Measurements from ENCODE around the gene EDC3. TPM values are rescaled to one million over a fixed set of nuclear protein-coding genes. Genes with fewer than 3 reads are reported as not detected.

EDC3 gene
- total RNA-seq, 1 experiment from 2014 or later, result 62.0 TPM

DNA sequence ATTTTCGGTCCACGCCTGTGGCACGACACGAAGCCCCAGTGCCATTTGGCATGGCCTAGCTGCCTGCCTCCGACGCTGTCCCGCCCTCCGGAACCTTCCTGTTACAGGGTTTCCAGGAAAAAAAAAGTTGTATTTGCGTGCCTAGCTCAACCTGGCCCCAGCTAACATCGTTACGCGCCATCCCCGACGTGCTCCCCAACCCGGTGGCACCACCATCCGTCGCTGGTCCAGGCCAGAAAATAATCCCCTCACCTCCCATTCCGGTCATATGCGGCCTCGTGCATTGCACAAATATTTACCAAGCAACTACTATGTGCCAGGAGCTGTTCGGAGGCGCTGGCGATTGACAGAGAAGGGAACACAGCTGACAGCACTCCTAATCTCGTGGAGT, 30.9 kb upstream of the EDC3 start:
- H3K4me1 ChIP-seq, result peaks cover 47% of the 10 kb centered on the region
- H3K27me3 Mint-ChIP-seq (ENCODE audit: insufficient read depth, unreplicated experiment), result no peaks in the 10 kb centered on the region
- intact Hi-C loops (cut with micrococcal nuclease; ENCODE audit: unreplicated experiment), result loop anchor here (1.0 to 2.0 kb wide), 3 partner anchors 42 to 91 kb away; no protein-coding TSS in a partner anchor
- TF ChIP-seq, protein P1, sequence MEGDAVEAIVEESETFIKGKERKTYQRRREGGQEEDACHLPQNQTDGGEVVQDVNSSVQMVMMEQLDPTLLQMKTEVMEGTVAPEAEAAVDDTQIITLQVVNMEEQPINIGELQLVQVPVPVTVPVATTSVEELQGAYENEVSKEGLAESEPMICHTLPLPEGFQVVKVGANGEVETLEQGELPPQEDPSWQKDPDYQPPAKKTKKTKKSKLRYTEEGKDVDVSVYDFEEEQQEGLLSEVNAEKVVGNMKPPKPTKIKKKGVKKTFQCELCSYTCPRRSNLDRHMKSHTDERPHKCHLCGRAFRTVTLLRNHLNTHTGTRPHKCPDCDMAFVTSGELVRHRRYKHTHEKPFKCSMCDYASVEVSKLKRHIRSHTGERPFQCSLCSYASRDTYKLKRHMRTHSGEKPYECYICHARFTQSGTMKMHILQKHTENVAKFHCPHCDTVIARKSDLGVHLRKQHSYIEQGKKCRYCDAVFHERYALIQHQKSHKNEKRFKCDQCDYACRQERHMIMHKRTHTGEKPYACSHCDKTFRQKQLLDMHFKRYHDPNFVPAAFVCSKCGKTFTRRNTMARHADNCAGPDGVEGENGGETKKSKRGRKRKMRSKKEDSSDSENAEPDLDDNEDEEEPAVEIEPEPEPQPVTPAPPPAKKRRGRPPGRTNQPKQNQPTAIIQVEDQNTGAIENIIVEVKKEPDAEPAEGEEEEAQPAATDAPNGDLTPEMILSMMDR (IDR thresholded peaks at IDR 0.05; ENCODE audit: insufficient read depth in 1 of 2, low read depth in 1 of 2, low read length in 1 of 2, severe bottlenecking in 1 of 2, unreplicated experiment in 1 of 2), result no peak
- peaks cover 33% of the 10 kb centered on the region for H3K36me3 Mint-ChIP-seq (ENCODE audit: insufficient read depth, unreplicated experiment)
- H3K4me3 ChIP-seq (ENCODE audit: low read depth, low read length), result peak overlapping the region; percentile 69
- peaks cover 28% of the 10 kb centered on the region for H3K4me1 Mint-ChIP-seq (ENCODE audit: low read depth, unreplicated experiment)
- CTCF ChIA-PET, result interaction anchor here (0.8 kb wide), 1 partner anchor 44 kb away, joined by 3 read pairs; no protein-coding TSS in a partner anchor
- H3K9me3 Mint-ChIP-seq (ENCODE audit: unreplicated experiment), result no peaks in the 10 kb centered on the region
- peak; percentile 26 to 54 for DNase-seq
- TSS peak; percentile 79 for BruUV-seq (replicated peaks)
- no peaks in the 10 kb centered on the region for H3K9me3 ChIP-seq
- no peaks in the 10 kb centered on the region for H3K27me3 ChIP-seq (replicated peaks; ENCODE audit: control insufficient read depth, insufficient read depth, low read length)
- H3K36me3 ChIP-seq (ENCODE audit: control insufficient read depth, insufficient read depth, low read length), result no peaks in the 10 kb centered on the region
- H3K4me3 Mint-ChIP-seq (ENCODE audit: unreplicated experiment), result peak overlapping the region; percentile 79
- POLR2A ChIA-PET, result no interaction called here
- peak overlapping the region; percentile 96 for H3K27ac Mint-ChIP-seq (ENCODE audit: unreplicated experiment)

DNA sequence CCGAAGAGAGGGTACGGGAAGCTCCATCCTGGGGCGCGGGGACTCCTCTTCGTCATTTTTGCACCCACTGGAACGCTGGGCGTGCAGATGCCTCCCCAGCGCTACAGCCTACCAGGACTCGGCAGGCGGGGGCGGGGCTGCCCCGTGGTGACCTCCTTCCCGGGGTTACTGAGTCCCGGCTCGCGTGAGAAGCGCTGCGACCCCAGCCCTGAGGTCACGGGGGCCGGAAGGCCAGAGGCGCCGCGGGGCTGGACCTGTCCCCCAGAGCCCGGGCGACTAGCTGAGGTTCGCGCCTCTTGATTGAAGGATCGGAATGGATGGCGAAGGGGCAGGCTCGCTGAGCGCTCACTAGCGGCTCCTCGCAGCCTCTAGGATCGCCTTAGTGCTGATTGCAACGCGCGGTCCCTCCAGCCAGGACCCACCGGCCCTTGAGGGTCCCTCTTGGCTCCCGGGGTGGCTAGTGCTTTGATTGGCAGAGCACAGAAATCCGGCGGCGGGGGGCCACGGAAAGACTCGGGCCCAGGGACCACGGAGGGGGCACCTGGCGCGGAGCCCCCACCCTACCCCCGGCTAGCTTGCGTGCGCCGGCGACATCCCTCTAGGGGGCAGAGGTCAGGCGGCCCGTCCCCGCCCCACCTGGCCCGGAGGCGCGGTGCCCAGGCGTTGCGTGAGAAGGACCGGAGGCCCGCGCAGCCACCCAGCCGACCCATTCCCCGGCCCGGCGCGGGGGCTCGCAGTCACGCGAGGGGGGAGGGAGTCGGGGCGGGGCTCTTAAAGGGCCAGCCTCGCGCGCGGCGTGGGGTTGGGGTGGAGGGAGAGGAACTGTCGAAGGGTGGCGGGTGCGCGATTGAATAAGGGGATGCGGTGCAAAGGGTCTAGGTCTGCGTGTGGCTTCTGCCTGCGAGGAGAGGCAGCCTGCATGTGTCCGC, 30.3 kb upstream of the EDC3 start:
- H3K36me3 Mint-ChIP-seq (ENCODE audit: insufficient read depth, unreplicated experiment), result peaks cover 34% of the 10 kb centered on the region
- CTCF ChIA-PET, result interaction anchor here (0.5 to 2.9 kb wide), 5 partner anchors 43 to 116 kb away, joined by 3 to 20 read pairs (median 4); no protein-coding TSS in a partner anchor
- H3K27ac Mint-ChIP-seq (ENCODE audit: unreplicated experiment), result peak overlapping the region; percentile 96
- Histone ChIP-seq H3K9me3 (no peaks in the 10 kb centered on the region), H3K4me1 (peaks cover 40% of the 10 kb centered on the region), H3K36me3 (ENCODE audit: control insufficient read depth, insufficient read depth, low read length) (no peaks in the 10 kb centered on the region), H3K4me3 (ENCODE audit: low read depth, low read length) (peak overlapping the region; percentile 69), H3K27me3 (replicated peaks; ENCODE audit: control insufficient read depth, insufficient read depth, low read length) (no peaks in the 10 kb centered on the region)
- POLR2A ChIA-PET, result interaction anchor here (1.0 to 1.3 kb wide), 3 partner anchors 31 to 42 kb away, joined by 3 to 6 read pairs (median 5); no protein-coding TSS in a partner anchor
- TF ChIP-seq, protein P1 (IDR thresholded peaks at IDR 0.05; ENCODE audit: insufficient read depth in 1 of 2, low read depth in 1 of 2, low read length in 1 of 2, severe bottlenecking in 1 of 2, unreplicated experiment in 1 of 2), result no peak
- peaks cover 26% of the 10 kb centered on the region for H3K4me1 Mint-ChIP-seq (ENCODE audit: low read depth, unreplicated experiment)
- intact Hi-C loops (cut with micrococcal nuclease; ENCODE audit: unreplicated experiment), result loop anchor here (1.0 to 2.0 kb wide), 4 partner anchors 29 to 91 kb away; partner anchors contain the start of gene EDC3
- H3K9me3 Mint-ChIP-seq (ENCODE audit: unreplicated experiment), result no peaks in the 10 kb centered on the region
- H3K4me3 Mint-ChIP-seq (ENCODE audit: unreplicated experiment), result peak overlapping the region; percentile 79
- no peaks in the 10 kb centered on the region for H3K27me3 Mint-ChIP-seq (ENCODE audit: insufficient read depth, unreplicated experiment)
- no TSS peak for BruUV-seq (replicated peaks)
- peak; percentile 89 to 90 for DNase-seq

DNA sequence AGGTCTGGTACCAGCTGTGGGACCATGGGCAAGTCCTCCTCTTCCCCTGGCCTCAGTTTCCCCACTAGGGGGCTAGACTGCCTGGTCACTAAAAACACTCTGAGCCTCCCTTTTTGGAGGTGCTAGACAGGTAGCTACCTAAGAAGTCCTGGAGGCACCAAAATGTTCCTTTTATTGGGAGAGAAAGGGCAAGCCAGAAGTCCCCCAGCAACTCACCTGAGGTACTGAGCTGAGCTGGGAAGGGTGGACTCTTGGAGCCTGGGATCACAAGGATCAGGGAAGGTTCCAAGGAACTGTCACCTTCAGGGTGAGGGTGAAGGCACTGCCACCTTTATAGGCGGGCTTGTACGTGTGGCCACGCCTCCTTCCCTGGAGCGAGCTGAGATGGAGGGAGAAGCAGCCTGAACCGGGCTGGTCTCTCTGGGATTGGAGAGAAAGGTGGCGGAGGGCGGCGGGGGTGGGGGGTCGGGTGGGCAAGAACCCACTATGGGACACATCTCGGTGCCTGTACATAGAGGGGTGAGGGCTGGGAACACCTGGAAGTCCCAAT, 29.5 kb upstream of the EDC3 start, which contains the start of gene CYP1A1:
TSS of gene CYP1A1 (minus strand) at position 304 of the 550 bp plus-strand sequence. CDS start 2,431 bp downstream, outside the sequence.
- Histone ChIP-seq H3K4me3 (ENCODE audit: low read depth, low read length) (peak within 1 kb of the TSS; percentile 69), H3K36me3 (ENCODE audit: control insufficient read depth, insufficient read depth, low read length) (no peaks in the 10 kb centered on the region), H3K4me1 (peaks cover 32% of the 10 kb centered on the region), H3K27me3 (replicated peaks; ENCODE audit: control insufficient read depth, insufficient read depth, low read length) (no peaks in the 10 kb centered on the region), H3K9me3 (no peaks in the 10 kb centered on the region)
- BruUV-seq (replicated peaks), result no TSS peak
- no peaks in the 10 kb centered on the region for H3K9me3 Mint-ChIP-seq (ENCODE audit: unreplicated experiment)
- ChIA-PET POLR2A (interaction anchor here (1.0 to 1.3 kb wide), 3 partner anchors 30 to 43 kb away, joined by 3 to 6 read pairs (median 5); no protein-coding TSS in a partner anchor), CTCF (interaction anchor here (0.5 to 2.9 kb wide), 6 partner anchors 15 to 476 kb away, joined by 3 to 20 read pairs (median 4); partner anchors contain the start of gene C15orf39)
- intact Hi-C loops (cut with micrococcal nuclease; ENCODE audit: unreplicated experiment), result loop anchor here (2.0 kb wide), 1 partner anchor 28 kb away; the partner anchor contains the start of gene EDC3
- peaks cover 34% of the 10 kb centered on the region for H3K36me3 Mint-ChIP-seq (ENCODE audit: insufficient read depth, unreplicated experiment)
- H3K27me3 Mint-ChIP-seq (ENCODE audit: insufficient read depth, unreplicated experiment), result no peaks in the 10 kb centered on the region
- H3K4me3 Mint-ChIP-seq (ENCODE audit: unreplicated experiment), result peak within 1 kb of the TSS; percentile 79
- TF ChIP-seq, protein P1 (IDR thresholded peaks at IDR 0.05; ENCODE audit: insufficient read depth in 1 of 2, low read depth in 1 of 2, low read length in 1 of 2, severe bottlenecking in 1 of 2, unreplicated experiment in 1 of 2), result no peak
- peak within 1 kb of the TSS; percentile 96 for H3K27ac Mint-ChIP-seq (ENCODE audit: unreplicated experiment)
- DNase-seq, result peak; percentile 74 to 77
- H3K4me1 Mint-ChIP-seq (ENCODE audit: low read depth, unreplicated experiment), result peaks cover 22% of the 10 kb centered on the region

Data from Caco-2 (cell line).